Heart left ventricle (tissue), 16 donors: ENCODE results near the gene CD247. TPM values are rescaled to one million over a fixed set of nuclear protein-coding genes. Genes with fewer than 3 reads are reported as not detected.

Experiments used
- ATAC-seq, 4 donors: fragments of 200-7000 bp; cut with Tn5 transposase; one replicate each; pipeline ENCODE4 v1.9.1; 2020 to 2022; ENCODE audit warnings: moderate library complexity in 4 of 4, mild to moderate bottlenecking in 3 of 4, moderate number of reproducible peaks in 1 of 4
- DNase-seq, 5 donors: peaks; one replicate each; pipeline ENCODE4 v3.0.0-alpha.2; 2020
- H3K27ac ChIP-seq, 12 donors: fragments of 200-600 bp; sonication (generic) in 4 of 12; one replicate each; pipeline versions ENCODE4 v1.5.0 to v1.8.0; 2016 to 2022; ENCODE audit warnings: mild to moderate bottlenecking in 2 of 12
- H3K27me3 ChIP-seq, 9 donors: fragments of 200-600 bp; sonication (generic) in 2 of 9; one replicate each; pipeline versions ENCODE4 v1.5.1 to v1.8.0; 2016 to 2022; ENCODE audit warnings: mild to moderate bottlenecking in 3 of 9
- H3K36me3 ChIP-seq, 9 donors: fragments of 200-600 bp; sonication (generic) in 2 of 9; one replicate each; pipeline versions ENCODE4 v1.5.0 to v1.8.0; 2018 to 2022; ENCODE audit warnings: mild to moderate bottlenecking in 2 of 9
- H3K4me1 ChIP-seq, 12 donors: fragments of 200-600 bp; sonication (generic) in 4 of 12; one replicate each; pipeline versions ENCODE4 v1.5.0 to v1.8.0; 2016 to 2022; ENCODE audit warnings: mild to moderate bottlenecking in 3 of 12
- H3K4me3 ChIP-seq, 12 donors: fragments of 200-600 bp; sonication (generic) in 4 of 12; one replicate each; pipeline versions ENCODE4 v1.5.0 to v1.8.0; 2017 to 2022; ENCODE audit warnings: mild to moderate bottlenecking in 9 of 12, moderate library complexity in 4 of 12
- H3K9me3 ChIP-seq, 12 donors: fragments of 200-600 bp; sonication (generic) in 4 of 12; one replicate each; pipeline versions ENCODE4 v1.5.0 to v1.8.0; 2016 to 2022; ENCODE audit warnings: mild to moderate bottlenecking in 1 of 12
- POLR2A ChIP-seq, 2 donors: fragments of 450-650 bp; IDR thresholded peaks; one replicate each; pipeline ENCODE4 v1.6.1; 2017; ENCODE audit warnings: antibody characterized with exemption in 2 of 2, mild to moderate bottlenecking in 2 of 2, moderate library complexity in 2 of 2
- WGBS, 4 donors: extraction: QIAGEN DNeasy Blood & Tissue Kit in 2 of 4; methylation state at CpG; one replicate each; pipeline versions ENCODE4 v1.1.5 to v1.1.7; 2013 to 2018; 5-methylcytosine and 5-hydroxymethylcytosine counted together
- intact Hi-C, 10 donors: fragments of 100-400 bp; cut with DNase I; formaldehyde crosslinking; loops; one replicate each; pipeline versions ENCODE4 v1.11.1 to v1.14.2; 2022
- polyA plus RNA-seq, 2 donors: library from polyadenylated mRNA; stranded (reverse); fragments of 200-250 nt; gene quantifications; one replicate each; pipeline ENCODE4 v1.2.3, GENCODE V29; 2013
- total RNA-seq, 9 donors: library from RNA; depleted of rRNA in 2 of 9; stranded (reverse); fragments of >200 nt in 2 of 9; fragmentation: NEBNext Ultra II Directional in 3 of 9; extraction: Animal tissue kit (Norgen Biotek cat#: 25700) in 3 of 9; gene quantifications; one replicate each; pipeline versions ENCODE4 v1.1.0 to v1.2.4, GENCODE V29; 2016 to 2023
- TF ChIP-seq, protein P1 (sequence below), 12 donors: fragments of 200-600 bp; sonication (generic) in 4 of 12; IDR thresholded peaks; one replicate each; pipeline versions ENCODE4 v1.5.0 to v1.8.0; 2018 to 2022; ENCODE audit warnings: antibody characterized with exemption in 12 of 12, mild to moderate bottlenecking in 5 of 12
- donor health status: ischemic (EF 13 %, LVEDD 7.1; RV severe dilation, severe dysfunction).
- donor health status: healthy with polysubstance abuse.
- donor health status: DM: no; HTN: yes; CAD: no.
- donor health status: DM: no; HTN: no; CAD: no.
- donor health status: ischemic (EF 25% LVEDD 6.9; RV normal size, moderate dysfunction).
- donor health status: ischemic (EF 25% LVEDD 5.7; RV mildly dilated, moderate dysfunction).
- donor health status: healthy.
- donor health status: DM: yes; HTN: yes; CAD: no.
- donor health status: ischemic (EF 35%, LVEDD 5.7; RV mildly dilated, moderate dysfunction).
- donor health status: nonischemic (EF 11% LVEDD 7.7; RV severe dilation, severe dysfunction).
- donor health status: DM: yes; HTN: yes; CAD: no.
- donor health status: PGD.
- donor health status: ischemic (EF 29% LVEDD 5.4; RV normal size, mild dysfunction).
- donor health status: nonischemic (EF 23%, LVEDD 6.1; RV moderate dilation, normal function).

Gene CD247
- total and polyA plus RNA-seq, 11 donors: 0.19 to 7.6 (median 0.47) TPM; not detected in 1

DNA sequence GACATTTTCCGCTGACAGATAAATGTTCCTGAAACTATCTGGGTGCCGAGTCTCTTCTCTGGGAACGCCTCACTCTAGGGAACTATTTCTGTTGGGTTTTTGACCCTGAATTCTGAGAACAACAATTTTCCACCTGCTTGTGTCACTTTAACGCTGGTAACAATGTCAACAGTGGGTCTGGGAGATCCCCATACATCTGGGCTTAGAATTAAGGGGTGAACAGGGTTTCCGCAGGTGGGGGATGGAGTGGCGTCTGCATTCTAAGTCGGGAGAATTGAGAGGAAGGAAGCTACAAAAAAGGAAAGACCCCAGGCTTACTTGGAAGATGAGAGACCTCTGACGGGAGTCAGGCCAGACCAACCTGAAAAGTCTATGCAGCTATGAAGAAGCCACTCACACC lies 8.7 kb downstream of the CD247 start:
- Histone ChIP-seq H3K9me3 (no peaks in the 10 kb centered on the region), H3K4me3 (no peak overlapping the region), H3K36me3 (no peaks in the 10 kb centered on the region), H3K27ac (no peak overlapping the region), H3K27me3 (peaks cover 0 to 8% (median 0%) of the 10 kb centered on the region in 9 donors), H3K4me1 (no peaks in the 10 kb centered on the region)
- DNase-seq: no peak
- no peak for ATAC-seq
- TF ChIP-seq, protein P1, sequence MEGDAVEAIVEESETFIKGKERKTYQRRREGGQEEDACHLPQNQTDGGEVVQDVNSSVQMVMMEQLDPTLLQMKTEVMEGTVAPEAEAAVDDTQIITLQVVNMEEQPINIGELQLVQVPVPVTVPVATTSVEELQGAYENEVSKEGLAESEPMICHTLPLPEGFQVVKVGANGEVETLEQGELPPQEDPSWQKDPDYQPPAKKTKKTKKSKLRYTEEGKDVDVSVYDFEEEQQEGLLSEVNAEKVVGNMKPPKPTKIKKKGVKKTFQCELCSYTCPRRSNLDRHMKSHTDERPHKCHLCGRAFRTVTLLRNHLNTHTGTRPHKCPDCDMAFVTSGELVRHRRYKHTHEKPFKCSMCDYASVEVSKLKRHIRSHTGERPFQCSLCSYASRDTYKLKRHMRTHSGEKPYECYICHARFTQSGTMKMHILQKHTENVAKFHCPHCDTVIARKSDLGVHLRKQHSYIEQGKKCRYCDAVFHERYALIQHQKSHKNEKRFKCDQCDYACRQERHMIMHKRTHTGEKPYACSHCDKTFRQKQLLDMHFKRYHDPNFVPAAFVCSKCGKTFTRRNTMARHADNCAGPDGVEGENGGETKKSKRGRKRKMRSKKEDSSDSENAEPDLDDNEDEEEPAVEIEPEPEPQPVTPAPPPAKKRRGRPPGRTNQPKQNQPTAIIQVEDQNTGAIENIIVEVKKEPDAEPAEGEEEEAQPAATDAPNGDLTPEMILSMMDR (IDR thresholded peaks at IDR 0.05): no peak
- TF ChIP-seq POLR2A (IDR thresholded peaks at IDR 0.05): no peak
- 73 to 79% (median 75%) methylated on average over 8 of the region's 8 CpGs for WGBS, 4 donors
- intact Hi-C loops: no loop called here

GRCh38 chr1:167507719-167508118 lies 10.6 kb downstream of the CD247 start:
- H3K9me3 ChIP-seq: no peaks in the 10 kb centered on the region
- intact Hi-C loops: no loop called here
- H3K27me3 ChIP-seq: peaks cover 0 to 16% (median 0%) of the 10 kb centered on the region in 9 donors
- no peaks in the 10 kb centered on the region for H3K4me1 ChIP-seq
- H3K36me3 ChIP-seq: no peaks in the 10 kb centered on the region
- ATAC-seq: no peak
- no peak overlapping the region for H3K4me3 ChIP-seq
- TF ChIP-seq, protein P1 (IDR thresholded peaks at IDR 0.05): no peak
- no peak for TF ChIP-seq POLR2A (IDR thresholded peaks at IDR 0.05)
- no peak for DNase-seq
- no peak overlapping the region for H3K27ac ChIP-seq
- WGBS, 4 donors: 87 to 92% (median 89%) methylated on average over 3 of the region's 3 CpGs

GRCh38 chr1:167504467-167504827 lies 13.9 kb downstream of the CD247 start:
- no peak overlapping the region for H3K4me3 ChIP-seq
- H3K9me3 ChIP-seq: no peaks in the 10 kb centered on the region
- intact Hi-C loops: no loop called here
- H3K27me3 ChIP-seq: peaks cover 0 to 25% (median 0%) of the 10 kb centered on the region in 9 donors
- no peaks in the 10 kb centered on the region for H3K4me1 ChIP-seq
- TF ChIP-seq, protein P1 (IDR thresholded peaks at IDR 0.05): no peak
- TF ChIP-seq POLR2A (IDR thresholded peaks at IDR 0.05): no peak
- H3K36me3 ChIP-seq: no peaks in the 10 kb centered on the region
- DNase-seq (no peak), ATAC-seq (no peak)
- no peak overlapping the region for H3K27ac ChIP-seq
- WGBS, 4 donors: 56 to 86% (median 76%) methylated on average over 3 of the region's 3 CpGs

- H3K36me3 ChIP-seq: no peaks in the 10 kb centered on the region
- H3K4me3 ChIP-seq: no peak overlapping the region
- no peak overlapping the region for H3K27ac ChIP-seq
- no peak for ATAC-seq
- no peak for TF ChIP-seq POLR2A (IDR thresholded peaks at IDR 0.05)
- TF ChIP-seq, protein P1 (IDR thresholded peaks at IDR 0.05): no peak
- 67 to 78% (median 70%) methylated on average over 11 to 14 of the region's 14 CpGs for WGBS, 4 donors
- intact Hi-C loops: no loop called here
- H3K9me3 ChIP-seq: no peaks in the 10 kb centered on the region
- peaks cover 0 to 25% (median 0%) of the 10 kb centered on the region in 9 donors for H3K27me3 ChIP-seq
- H3K4me1 ChIP-seq: no peaks in the 10 kb centered on the region
- no peak for DNase-seq
Measured at GRCh38 chr1:167503626-167504466, 14.5 kb downstream of the CD247 start.
